GM18861 (cell line): ENCODE measurements around the gene WNT10A.
"Not testable (repeated sequence)": the region's sequence is repeated elsewhere in the genome, so short reads cannot be mapped to it uniquely, and the experiment has no call there.

ENCODE experiments used
- ATAC-seq: cut with Tn5 transposase; IDR thresholded peaks from one replicate; pipeline ENCODE4 v1.9.1; 2021; ENCODE audit not compliant: unreplicated experiment

WNT10A gene

DNA sequence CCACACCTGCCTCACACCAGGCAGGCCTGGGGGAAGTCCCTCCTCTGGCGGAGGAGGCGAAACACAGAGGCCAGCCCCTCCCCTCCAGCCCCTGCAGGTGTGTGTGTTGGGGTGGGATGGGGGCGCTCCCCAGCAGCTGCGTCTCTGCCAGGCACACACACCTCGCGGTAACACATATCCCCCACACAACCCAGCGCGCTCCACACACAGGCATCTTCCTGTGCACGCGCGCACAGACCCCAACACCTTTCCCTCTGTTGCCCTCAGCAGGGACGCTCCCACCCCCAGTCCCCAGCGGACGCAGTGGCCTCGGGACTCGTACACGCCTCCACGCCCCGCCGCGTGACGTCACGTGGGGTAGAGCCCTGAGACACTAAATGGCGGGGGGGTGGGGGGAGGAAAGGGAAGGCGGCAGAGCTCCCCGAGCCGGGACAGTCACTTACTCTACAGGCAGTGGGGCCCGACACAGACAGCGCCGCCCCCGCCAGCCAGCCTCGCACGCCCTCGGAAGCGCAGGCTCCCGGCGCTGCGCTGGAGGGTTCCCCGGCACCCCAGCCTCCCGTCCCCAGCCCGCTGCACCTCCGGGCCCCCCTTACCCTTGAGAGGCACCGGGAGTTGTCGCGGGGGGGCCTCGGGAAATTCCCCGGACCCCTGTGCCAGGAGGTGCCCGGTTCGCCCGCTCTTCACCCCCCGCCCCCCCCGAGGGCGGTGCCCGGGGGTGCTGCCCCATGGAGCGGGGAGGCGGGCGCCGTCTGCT lies at the start of gene WNT10A:
Gene WNT10A, plus strand, starts transcription at position 751 of the 757 bp plus-strand sequence. CDS start 144 bp downstream, outside the sequence.
- ATAC-seq, result peak; percentile 52

DNA sequence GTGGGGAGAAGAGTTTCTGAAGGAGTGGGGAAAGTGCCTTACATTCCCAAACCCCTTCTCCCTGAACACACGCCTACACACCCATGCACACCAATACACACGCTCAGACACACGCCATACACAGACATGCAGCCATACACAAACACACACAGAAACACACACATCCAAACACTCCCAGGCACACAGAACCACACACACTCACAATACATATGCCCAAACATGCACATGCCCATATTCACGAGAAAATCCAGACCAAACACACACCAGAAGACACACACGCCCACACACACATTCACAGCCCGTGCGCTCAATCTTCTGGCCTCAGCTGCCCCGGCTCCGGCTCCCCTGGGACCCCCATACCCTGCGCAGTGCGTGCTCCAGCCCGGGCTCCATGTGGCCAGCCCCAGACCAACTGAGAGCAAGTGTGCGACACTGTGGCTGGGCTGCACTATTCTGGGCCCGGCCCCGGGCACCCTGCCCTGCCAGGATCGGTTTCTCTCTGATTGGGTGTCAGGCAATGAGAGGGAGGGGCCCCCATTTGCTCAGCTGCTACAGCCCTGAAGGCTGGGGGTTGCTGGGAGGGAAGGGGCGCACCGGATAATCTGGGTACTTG lies 49.2 kb upstream of the WNT10A start, which contains the start of gene PRKAG3:
Gene PRKAG3, minus strand, starts transcription at position 426 of the 613 bp plus-strand sequence.
- ATAC-seq, result no peak

DNA sequence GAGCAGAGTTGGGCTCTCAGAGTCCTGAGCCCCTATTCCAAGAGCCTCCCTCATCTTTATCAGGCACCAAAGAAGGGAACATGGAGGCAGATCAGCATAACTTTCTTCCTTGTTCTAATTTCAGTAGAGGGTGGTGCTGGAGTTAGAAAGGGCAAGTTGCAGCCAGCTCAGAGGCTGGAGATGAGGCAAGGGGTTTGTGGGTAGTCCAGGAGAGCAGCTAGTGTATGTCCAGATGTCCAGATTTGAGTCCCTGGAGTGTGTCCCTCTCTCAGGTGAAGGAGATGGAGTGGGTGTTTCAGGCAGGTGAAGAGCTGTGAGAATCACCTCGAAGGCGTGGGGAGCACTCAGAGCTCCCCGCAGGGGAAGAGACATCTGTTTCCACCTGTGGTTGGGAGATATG lies 48.6 kb upstream of the WNT10A start:
- ATAC-seq, result no peak

DNA sequence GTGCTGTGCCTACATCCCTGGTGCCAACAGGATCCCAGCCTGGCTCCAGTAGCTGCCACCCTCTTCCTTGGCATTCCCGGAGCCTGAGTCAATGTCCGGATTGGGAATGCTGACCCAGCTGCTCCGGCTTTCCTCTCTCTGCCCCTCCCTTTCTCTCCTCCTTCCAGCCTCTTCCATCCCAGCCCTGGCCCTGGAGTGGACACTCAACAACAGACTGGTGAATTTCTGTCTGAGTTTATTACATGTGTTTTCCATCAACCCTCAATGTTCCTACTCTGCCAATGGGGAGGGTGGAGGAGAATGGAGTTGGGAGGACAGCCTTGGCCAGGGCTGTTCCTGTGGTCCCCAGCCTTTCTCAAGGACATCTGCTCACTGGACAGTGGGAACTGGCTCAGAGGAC lies 48.1 kb upstream of the WNT10A start:
- ATAC-seq, result no peak

DNA sequence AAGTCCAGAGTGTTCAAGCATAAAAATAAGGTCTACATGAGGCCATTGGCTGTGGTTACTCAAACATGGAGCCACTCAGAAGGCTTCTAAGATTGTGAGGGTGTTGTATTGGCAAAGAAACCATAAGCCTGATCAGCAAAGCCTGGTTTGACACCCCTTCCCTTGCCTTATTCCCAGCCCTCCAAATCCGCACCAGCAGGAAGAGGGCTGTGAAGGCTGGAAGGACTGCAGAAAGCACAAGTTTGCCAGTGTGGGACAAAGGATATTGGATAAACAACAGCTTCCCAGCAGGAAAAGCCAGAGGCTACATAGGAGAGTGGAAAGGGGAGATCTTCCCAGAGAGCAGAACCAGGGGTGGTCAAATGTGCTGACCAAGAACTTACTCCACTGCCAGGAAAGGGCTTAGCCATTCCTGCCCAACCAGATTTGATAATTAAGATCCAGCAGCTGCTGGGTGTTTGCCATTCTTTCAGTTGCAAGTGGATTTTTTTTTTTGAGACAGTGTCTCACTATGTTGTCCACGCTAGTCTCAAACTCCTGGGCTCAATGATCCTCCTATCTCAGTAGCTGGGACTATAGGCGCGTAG lies 47.5 kb upstream of the WNT10A start:
- no peak for ATAC-seq

DNA sequence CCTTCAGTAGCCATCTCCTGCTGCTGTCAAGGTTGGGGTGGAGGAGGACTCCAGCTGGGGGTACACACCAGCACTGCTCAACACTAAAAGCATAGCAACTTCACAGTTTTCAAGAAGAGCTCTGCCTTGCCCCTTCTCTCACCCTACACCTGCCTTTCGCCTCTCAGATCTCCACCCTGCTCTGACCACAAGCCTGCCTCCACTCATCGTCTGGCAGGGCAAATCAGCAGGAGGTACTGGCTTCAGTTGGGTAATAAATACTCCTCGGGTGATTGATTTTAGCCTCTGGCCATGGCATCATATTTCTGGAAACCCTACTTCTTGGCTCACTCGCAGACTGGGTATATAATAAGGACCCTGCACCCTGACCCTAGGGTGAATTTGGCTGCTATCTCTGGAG lies 46.0 kb upstream of the WNT10A start:
- no peak for ATAC-seq

DNA sequence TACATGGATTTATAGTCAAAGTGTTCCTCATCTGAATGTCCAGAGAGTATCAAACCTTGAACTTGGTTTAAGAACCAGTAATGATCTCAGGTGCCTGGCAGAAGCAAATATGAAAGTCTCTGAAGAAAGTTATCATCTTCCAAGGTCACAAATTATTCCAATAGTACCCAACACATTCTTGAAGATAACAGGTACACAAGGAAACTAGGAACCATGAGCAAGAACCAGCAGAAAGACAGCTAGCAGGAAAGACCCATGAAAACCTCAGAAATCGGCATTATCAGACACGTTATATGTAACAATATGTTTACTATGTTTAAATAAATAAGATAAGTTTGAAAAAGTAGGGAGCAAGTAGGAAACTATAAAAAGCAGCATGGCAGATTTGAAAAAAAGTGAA lies 43.2 kb upstream of the WNT10A start:
- no peak for ATAC-seq

DNA sequence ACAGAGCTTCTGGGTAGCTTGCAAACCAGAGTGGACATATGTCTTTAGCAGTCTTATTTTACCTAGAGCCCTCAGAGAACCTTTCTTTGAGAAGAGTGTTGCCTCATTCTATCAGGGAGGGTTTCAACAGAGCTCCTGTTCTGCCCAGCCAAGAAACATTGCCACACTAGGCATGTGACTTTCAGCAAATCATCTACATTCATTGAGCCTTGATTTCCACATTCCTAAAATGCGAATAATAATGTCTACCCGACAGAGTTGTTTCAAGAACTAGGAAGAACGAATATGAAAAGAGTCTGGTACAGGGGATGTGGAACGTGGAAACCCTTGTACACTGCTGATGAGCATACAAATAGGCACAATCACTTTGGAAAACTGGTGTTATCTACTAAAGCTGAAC lies 41.2 kb upstream of the WNT10A start:
- no peak for ATAC-seq

DNA sequence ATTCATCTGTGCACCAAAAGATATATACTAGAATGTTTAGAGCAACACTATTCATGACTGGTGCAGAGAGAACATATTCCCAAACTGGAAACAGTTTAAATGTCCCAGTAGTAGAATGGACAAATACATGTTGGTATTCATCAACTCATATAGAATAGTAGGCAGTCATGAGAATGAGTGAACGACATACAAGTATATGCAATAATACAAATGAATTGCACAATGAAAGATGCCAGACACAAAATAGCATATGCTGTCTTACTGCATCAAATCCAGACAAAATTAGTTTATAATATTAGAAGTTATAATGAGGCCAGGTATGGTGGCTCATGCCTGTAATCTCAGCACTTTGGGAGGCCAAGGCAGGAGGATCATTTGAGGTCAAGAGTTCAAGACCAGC lies 40.8 kb upstream of the WNT10A start:
- ATAC-seq, result no peak

DNA sequence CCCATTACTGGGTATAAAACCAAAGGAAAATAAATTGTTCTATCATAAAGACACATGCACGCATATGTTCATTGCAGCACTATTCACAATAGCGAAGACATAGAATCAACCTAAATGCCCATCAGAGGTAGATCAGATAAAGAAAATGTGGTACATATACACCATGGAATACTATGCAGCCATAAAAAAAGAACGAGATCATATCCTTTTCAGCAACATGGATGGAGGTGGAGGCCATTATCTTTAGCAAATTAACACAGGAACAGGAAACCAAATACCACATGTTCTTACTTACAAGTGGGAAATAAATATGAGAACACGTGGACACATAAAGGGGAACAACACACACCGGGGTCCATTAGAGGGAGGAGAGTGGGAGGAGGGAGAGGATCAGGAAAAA lies 36.3 kb upstream of the WNT10A start:
- ATAC-seq, result not testable (repeated sequence)

DNA sequence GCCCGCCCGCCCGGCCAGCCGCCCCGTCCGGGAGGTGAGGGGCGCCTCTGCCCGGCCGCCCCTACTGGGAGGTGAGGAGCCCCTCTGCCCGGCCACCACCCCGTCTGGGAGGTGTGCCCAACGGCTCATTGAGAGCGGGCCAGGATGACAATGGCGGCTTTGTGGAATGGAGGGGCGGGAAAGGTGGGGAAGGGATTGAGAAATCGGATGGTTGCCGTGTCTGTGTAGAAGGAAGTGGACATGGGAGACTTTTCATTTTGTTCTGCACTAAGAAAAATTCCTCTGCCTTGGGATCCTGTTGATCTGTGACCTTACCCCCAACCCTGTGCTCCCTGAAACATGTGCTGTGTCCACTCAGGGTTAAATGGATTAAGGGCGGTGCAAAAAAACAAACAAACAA lies 33.7 kb upstream of the WNT10A start:
- ATAC-seq, result not testable (repeated sequence)

DNA sequence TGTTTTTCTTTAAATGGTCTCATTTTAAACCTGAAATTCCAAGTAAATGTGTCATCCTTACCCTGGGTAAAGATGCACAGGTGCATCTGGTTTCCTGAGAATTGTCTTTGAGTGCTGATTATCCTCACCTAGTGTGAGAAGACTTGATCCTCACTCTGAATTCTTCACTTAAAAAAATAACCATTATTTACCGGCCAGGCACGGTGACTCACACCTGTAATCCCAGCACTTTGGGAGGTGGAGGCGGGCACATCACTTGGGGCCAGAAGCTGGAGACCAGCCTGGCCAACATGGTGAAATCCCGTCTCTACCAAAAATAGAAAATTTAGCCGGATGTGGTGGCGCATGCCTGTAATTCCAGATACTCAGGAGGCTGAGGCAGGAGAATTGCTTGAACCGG lies 30.9 kb upstream of the WNT10A start:
- ATAC-seq, result no peak

DNA sequence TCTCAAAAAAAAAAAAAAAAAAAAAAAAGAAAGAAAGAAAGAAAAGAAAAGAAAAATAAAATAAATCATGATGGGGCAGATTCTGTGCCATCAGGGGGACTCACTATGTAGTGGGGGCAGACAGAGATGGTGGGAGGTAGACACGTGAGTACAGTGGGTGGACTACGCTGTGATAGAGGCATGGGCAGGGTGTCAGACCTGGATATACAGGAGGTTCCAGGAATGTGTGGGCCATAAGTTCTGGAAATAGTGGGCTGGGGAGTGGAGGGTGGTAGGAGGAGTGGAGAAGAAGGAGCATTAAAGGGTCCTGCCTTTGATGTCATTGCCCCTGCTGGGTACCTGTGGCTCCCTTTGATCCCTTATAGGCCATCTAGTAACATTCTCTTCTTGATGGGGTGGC lies 29.9 kb upstream of the WNT10A start:
- no peak for ATAC-seq

DNA sequence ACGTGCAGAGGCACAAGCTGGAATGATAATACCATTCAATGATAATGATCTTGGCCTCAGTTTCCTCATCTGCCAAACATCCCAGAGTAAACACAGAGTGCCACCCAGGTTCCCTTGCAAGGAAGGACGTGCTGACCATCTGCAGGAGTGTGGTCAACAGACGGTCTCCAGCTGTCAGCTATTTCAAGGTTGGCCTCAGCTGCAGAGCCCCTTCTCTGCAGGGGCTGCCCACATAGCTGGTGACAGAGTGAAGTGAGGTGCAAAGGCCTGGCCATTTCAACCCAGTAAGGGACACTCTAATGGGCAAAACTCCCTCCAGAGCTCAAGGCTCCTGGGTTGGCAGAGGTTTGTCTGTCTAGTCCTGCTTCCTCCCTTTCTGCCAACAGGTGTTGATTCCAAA lies 29.4 kb upstream of the WNT10A start:
- ATAC-seq, result no peak

DNA sequence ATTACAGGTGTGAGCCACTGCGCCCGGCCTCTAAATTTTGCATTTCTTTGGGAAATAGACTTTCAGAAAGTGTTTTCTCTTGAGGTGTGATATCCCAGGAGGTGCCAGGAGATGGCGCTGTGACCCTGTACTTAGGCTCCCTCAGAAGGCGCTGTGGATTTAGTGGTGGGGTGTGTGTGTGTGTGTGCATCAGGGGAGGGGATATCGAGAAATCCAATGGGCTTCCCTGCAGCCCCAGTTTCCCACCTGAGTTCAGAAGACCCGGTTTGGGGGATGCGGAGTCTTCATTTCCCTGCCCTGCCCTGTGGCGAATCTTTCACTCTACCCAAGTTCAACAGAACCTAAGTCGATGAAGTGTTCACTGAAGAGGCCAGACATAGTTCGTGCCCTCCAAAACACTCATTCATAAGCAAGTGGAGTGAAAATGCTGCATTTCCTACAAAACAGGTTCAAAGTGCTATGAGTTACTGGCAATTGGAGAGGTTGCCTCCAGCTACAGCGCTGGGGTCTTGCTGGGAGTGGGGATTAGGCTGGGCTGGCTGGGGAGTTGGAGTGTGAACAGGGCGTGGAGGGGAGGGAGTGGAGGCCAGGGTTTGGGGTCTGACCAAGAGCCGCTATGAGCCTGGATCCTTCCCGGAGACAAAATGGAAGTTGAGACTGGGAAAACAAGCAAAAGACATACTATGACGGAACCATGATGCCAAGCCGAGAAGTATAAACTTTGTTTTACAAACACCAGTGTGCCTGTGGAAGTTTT lies 27.6 kb upstream of the WNT10A start:
- ATAC-seq, result no peak

DNA sequence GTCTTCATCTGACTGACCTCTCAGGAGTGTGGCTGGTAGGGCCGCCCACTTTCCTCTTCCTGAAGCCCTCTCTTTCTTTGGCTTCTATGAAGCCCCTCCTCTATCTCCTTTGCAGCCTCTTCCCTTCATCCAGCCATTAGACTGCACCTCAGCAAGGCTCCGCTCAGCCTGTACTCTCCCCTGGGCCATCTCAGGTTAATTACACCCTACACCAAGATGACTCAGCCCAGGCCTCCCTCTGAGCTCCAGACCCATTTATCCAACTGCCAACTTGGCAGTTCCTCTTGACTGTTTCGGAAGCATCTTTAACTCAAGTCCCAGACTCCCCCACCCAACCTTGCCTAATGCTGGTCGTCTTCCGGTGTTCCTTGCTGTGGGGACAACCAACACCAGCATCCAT lies 26.9 kb upstream of the WNT10A start:
- no peak for ATAC-seq

DNA sequence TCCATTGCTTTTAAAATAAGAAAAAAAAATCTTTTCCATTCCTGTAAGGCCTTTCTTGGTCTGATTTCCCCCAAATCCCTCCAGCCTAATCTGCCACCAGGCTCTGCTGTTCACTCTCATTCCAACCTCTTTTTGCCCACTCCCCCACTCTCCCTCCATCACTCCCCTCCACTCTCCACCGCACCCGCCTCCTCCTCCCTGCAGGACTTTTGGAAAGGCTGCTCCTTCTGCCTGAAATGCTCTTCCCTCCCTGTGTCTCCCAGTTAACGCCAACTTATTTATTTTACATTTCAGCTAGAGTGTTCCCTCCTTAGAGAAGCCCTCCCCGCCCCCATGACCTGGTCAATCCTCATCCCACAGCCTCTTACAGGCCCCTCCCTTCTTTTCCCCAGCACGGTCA lies 25.8 kb upstream of the WNT10A start:
- ATAC-seq, result no peak

DNA sequence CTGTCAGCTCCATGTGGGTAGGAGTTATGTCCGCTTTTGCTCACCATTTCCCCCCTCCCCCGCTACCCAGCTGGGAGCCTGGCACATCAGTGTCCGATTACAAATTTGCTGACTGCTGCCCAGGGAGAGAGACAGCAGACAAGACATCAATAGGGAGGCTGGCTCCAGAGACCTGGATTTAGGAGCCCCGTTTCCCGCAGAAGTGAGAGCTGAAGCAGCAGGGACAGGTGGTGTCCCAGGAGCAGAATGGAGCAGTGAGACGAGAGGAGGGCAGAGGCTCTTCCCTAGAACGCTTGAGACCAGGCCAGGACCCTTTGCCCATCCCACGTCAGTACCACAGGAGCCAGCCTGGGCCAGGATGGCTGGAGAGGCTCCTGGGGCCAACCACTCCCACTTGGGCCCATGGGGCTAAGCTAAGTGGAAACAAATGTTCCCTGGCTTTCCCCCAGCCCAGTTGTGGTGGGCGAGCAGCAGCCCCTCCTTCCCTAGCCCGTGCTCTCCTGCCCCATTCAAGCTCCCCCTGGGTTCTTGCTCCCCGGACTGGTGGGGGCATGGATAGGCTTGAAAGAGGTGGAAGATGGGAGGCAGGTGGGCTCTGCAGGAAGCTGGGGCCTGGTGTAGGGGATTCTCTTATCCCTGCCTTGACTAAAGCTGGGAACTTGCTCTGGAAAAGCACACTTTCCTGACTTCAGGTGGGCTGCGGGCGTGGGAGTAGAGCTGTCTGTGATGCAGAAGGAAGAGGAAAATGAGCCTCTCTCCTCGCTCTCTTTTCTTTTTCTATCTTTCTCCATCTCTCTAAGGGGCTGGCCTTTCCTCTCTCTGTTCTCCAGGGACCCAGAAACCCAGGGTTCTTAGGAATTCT lies 25.1 kb upstream of the WNT10A start:
- no peak for ATAC-seq

DNA sequence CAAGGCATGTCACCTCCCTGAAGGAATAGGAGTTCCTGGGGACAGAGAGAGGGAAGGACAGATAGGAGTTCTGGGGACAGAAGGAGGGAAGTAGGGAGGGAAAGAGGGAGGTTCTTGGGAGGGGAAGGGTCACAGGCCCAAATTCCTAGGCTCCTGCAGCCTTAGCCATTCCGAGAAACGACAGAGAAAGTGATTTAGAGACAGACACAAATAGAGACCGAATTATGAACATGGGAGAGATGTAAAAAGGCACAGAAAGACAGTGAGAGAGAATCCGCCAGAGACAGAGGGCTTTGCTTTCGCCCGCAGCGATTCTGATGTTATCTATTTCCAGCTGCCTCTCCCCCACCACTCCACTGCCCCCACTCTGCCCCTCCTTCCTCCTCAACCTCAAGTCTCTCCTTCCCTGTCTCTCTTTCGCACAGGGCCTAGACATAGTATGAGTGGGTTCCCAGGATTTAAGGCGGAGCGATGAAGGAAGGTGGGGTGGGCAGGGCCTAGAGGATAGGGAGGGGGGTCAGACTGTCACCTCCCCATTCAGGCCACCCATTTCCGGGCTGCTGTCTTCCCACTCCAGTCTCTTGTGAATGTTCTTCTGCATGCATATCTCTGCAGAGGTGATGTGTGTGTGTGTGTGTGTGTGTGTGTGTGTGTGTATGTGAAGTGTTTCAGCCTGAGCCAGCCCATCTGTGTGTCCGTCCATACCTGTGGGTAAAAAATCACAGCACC lies 24.3 kb upstream of the WNT10A start:
- no peak for ATAC-seq

DNA sequence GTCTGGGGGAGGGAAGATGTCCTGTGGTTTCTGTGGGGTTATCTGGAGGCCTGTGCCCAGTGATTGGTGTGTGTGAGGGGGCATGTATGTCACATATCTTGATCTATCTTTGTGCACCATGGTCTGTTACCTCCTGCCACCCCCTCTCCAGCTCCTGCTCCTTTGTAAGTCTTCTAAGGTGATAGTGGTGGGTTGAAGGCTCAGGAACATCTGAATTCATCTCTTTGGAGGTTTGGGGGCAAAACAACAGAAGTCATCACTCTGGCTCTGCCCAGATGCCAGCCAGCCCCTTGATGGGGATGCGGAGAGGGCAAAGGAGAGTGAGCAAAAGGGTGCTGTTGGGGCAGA lies 23.8 kb upstream of the WNT10A start:
- ATAC-seq, result no peak
